ENCODE measurements around the gene MAST4. TPM values are rescaled to one million over a fixed set of nuclear protein-coding genes. Genes with fewer than 3 reads are reported as not detected.

The MAST4 gene
- total RNA-seq, 1 donor from 2014 or later, result 0.99 TPM

DNA sequence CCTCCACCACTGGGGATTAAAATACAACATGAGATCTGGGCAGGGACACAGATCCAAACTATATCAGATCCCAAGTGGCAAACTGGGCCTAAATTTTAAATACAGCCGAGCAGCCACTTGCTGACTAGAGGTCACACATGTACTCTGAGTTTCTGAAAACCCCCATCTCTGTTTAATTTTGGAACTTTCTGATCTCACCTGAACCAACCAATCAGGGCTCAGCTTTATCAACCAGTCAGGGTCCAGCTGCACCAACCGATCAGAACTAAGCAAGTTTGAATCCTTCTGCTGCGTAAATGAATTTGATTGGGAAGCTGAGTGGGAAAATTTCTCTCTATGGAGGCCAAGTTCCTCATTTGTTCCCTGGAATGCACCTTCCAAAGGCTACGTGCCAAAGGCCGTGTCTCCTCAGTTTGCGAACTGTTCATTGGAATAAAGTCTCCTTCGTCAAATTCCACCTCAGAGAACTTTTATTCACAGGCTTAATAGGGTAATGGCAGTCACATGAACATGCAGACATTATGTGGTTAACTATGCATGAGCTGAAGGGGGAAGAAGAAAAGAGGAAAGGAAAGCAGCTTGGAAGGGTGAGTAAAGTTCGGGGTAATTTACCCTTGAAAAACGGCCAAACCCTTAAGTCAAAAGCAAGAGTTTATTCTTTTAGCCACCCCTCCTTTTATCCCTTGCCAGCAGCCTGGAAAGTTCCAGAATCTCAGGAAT, 596.7 kb downstream of the MAST4 start:
- Histone ChIP-seq H3K4me2 (no peak overlapping the region), H3K27me3 (no peaks in the 10 kb centered on the region), H3K4me1 (peaks cover 7% of the 10 kb centered on the region), H3K36me3 (no peaks in the 10 kb centered on the region), H3K9ac (no peak overlapping the region), H4K20me1 (ENCODE audit: low read depth) (no peaks in the 10 kb centered on the region), H3K79me2 (ENCODE audit: low read depth) (no peaks in the 10 kb centered on the region), H2AFZ (replicated peaks) (no peak overlapping the region), H3K9me3 (ENCODE audit: low read depth) (no peaks in the 10 kb centered on the region), H3F3A (ENCODE audit: low read depth) (peaks cover 5% of the 10 kb centered on the region), H3K27ac (no peak overlapping the region), H3K4me3 (no peak overlapping the region)
- no peak for TF ChIP-seq EZH2phosphoT487 (IDR thresholded peaks at IDR 0.05)
- TF ChIP-seq, protein P1, sequence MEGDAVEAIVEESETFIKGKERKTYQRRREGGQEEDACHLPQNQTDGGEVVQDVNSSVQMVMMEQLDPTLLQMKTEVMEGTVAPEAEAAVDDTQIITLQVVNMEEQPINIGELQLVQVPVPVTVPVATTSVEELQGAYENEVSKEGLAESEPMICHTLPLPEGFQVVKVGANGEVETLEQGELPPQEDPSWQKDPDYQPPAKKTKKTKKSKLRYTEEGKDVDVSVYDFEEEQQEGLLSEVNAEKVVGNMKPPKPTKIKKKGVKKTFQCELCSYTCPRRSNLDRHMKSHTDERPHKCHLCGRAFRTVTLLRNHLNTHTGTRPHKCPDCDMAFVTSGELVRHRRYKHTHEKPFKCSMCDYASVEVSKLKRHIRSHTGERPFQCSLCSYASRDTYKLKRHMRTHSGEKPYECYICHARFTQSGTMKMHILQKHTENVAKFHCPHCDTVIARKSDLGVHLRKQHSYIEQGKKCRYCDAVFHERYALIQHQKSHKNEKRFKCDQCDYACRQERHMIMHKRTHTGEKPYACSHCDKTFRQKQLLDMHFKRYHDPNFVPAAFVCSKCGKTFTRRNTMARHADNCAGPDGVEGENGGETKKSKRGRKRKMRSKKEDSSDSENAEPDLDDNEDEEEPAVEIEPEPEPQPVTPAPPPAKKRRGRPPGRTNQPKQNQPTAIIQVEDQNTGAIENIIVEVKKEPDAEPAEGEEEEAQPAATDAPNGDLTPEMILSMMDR (IDR thresholded peaks at IDR 0.05), result no peak
- no peak for TF ChIP-seq EZH2 (IDR thresholded peaks at IDR 0.05)
- H3K4me3 Mint-ChIP-seq, result no peak overlapping the region
- no peak overlapping the region for H3K27ac Mint-ChIP-seq
- no peaks in the 10 kb centered on the region for H3K36me3 Mint-ChIP-seq
- H3K9me3 Mint-ChIP-seq, result peaks cover 14% of the 10 kb centered on the region
- H3K4me1 Mint-ChIP-seq, result peaks cover 17% of the 10 kb centered on the region
- H3K27me3 Mint-ChIP-seq (ENCODE audit: insufficient read depth, low read depth), result peaks cover 7% of the 10 kb centered on the region
- no peak for DNase-seq (ENCODE audit: low spot score)

DNA sequence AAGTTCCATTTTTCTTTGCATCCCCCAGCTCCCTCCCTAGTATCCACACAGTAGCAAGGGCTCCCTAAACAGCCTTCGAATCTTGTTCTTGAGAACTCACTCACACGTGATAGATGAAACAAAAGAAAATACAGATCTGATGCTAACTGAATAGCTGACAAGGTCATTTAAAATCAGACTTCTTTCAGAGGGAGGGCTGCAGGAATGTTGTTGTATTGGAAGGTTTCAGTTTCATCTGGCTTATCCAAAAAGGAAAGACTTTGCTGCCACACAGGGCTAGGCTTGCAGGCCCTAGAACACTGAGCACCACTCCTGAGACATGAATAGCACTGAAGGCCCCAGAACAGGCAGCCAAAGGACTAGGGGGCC, 597.2 kb downstream of the MAST4 start:
- H3K9ac ChIP-seq, result no peak overlapping the region
- no peak for DNase-seq (ENCODE audit: low spot score)
- H3K27me3 ChIP-seq, result no peaks in the 10 kb centered on the region
- peaks cover 7% of the 10 kb centered on the region for H3K4me1 ChIP-seq
- Mint-ChIP-seq H3K4me3 (no peak overlapping the region), H3K27me3 (ENCODE audit: insufficient read depth, low read depth) (peaks cover 4% of the 10 kb centered on the region), H3K27ac (no peak overlapping the region), H3K9me3 (peaks cover 14% of the 10 kb centered on the region), H3K4me1 (peaks cover 14% of the 10 kb centered on the region), H3K36me3 (no peaks in the 10 kb centered on the region)
- H3K79me2 ChIP-seq (ENCODE audit: low read depth), result no peaks in the 10 kb centered on the region
- no peaks in the 10 kb centered on the region for H3K36me3 ChIP-seq
- H3K4me3 ChIP-seq, result no peak overlapping the region
- TF ChIP-seq, protein P1 (IDR thresholded peaks at IDR 0.05), result no peak
- no peak for TF ChIP-seq EZH2 (IDR thresholded peaks at IDR 0.05)
- TF ChIP-seq EZH2phosphoT487 (IDR thresholded peaks at IDR 0.05), result no peak
- H3F3A ChIP-seq (ENCODE audit: low read depth), result peaks cover 5% of the 10 kb centered on the region
- H3K9me3 ChIP-seq (ENCODE audit: low read depth), result no peaks in the 10 kb centered on the region
- no peak overlapping the region for H3K4me2 ChIP-seq
- H3K27ac ChIP-seq, result no peak overlapping the region
- H4K20me1 ChIP-seq (ENCODE audit: low read depth), result no peaks in the 10 kb centered on the region
- no peak overlapping the region for H2AFZ ChIP-seq (replicated peaks)

DNA sequence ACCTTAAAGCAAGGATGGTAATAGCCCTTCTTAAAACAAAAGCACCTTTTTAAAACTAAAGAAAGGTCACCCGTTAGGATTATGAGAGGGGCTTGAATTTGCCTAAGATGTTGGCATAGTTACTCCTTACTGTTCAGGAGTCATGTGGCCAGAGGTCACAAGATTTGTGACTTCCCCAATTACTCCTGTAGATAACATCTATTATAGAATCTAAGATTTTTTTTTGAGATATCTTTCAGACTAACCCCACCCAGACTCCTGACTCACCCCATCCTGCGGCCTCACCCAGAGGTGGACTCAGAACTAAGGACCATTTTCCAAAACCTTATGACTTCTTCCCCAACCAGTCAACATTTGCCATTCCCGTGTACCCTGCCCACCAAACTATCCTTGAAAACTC, 598.0 kb downstream of the MAST4 start:
- Mint-ChIP-seq H3K27ac (no peak overlapping the region), H3K27me3 (ENCODE audit: insufficient read depth, low read depth) (peaks cover 3% of the 10 kb centered on the region), H3K4me3 (no peak overlapping the region), H3K36me3 (no peaks in the 10 kb centered on the region), H3K4me1 (peaks cover 6% of the 10 kb centered on the region), H3K9me3 (peaks cover 14% of the 10 kb centered on the region)
- Histone ChIP-seq H3K4me3 (no peak overlapping the region), H3K4me1 (peaks cover 7% of the 10 kb centered on the region), H3K27me3 (no peaks in the 10 kb centered on the region), H3K79me2 (ENCODE audit: low read depth) (no peaks in the 10 kb centered on the region), H2AFZ (replicated peaks) (no peak overlapping the region), H3K27ac (no peak overlapping the region), H3K4me2 (no peak overlapping the region), H3K9me3 (ENCODE audit: low read depth) (no peaks in the 10 kb centered on the region), H4K20me1 (ENCODE audit: low read depth) (no peaks in the 10 kb centered on the region), H3F3A (ENCODE audit: low read depth) (peaks cover 5% of the 10 kb centered on the region), H3K36me3 (no peaks in the 10 kb centered on the region), H3K9ac (no peak overlapping the region)
- TF ChIP-seq, protein P1 (IDR thresholded peaks at IDR 0.05), result no peak
- TF ChIP-seq EZH2 (IDR thresholded peaks at IDR 0.05) (no peak), EZH2phosphoT487 (IDR thresholded peaks at IDR 0.05) (no peak)
- DNase-seq (ENCODE audit: low spot score), result no peak

All from neural progenitor cell (in vitro differentiated cells).